ENCODE data around the gene PRKAR2A. TPM values are rescaled to one million over a fixed set of nuclear protein-coding genes. Genes with fewer than 3 reads are reported as not detected.

Gene PRKAR2A
- total RNA-seq, 4 donors from 2014 or later: 25.8 to 40.3 (median 33.2) TPM

DNA sequence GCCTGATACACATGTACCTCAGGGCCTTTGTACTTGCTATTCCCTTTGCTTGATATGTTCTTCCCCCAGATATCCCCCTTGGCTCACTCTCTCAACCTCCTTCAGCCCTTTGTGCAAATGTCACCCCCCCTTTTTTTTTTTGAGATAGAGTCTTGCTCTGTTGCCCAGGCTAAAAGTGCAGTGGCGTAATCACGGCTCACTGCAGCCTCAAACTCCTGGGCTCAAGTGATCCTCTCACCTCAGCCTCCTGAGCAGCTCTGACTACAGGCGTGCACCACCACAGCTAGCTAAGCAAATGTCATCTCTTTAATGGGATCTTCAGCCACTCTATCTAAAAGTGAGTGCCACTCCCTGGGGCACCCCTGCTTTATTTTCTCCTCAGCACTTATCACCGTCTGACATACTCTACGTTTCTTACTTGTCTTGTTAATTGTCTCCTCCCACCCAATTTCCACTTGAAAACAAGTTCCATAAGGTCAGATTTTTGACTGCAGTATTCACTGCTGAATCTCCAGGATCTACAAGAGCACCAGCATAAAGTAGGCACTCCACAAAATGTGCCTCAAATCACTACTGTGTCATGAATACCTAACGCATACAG is 145.3 kb downstream of the PRKAR2A start:
- TF ChIP-seq, protein P1, sequence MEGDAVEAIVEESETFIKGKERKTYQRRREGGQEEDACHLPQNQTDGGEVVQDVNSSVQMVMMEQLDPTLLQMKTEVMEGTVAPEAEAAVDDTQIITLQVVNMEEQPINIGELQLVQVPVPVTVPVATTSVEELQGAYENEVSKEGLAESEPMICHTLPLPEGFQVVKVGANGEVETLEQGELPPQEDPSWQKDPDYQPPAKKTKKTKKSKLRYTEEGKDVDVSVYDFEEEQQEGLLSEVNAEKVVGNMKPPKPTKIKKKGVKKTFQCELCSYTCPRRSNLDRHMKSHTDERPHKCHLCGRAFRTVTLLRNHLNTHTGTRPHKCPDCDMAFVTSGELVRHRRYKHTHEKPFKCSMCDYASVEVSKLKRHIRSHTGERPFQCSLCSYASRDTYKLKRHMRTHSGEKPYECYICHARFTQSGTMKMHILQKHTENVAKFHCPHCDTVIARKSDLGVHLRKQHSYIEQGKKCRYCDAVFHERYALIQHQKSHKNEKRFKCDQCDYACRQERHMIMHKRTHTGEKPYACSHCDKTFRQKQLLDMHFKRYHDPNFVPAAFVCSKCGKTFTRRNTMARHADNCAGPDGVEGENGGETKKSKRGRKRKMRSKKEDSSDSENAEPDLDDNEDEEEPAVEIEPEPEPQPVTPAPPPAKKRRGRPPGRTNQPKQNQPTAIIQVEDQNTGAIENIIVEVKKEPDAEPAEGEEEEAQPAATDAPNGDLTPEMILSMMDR (IDR thresholded peaks at IDR 0.05; ENCODE audit: low read depth): no peak

DNA sequence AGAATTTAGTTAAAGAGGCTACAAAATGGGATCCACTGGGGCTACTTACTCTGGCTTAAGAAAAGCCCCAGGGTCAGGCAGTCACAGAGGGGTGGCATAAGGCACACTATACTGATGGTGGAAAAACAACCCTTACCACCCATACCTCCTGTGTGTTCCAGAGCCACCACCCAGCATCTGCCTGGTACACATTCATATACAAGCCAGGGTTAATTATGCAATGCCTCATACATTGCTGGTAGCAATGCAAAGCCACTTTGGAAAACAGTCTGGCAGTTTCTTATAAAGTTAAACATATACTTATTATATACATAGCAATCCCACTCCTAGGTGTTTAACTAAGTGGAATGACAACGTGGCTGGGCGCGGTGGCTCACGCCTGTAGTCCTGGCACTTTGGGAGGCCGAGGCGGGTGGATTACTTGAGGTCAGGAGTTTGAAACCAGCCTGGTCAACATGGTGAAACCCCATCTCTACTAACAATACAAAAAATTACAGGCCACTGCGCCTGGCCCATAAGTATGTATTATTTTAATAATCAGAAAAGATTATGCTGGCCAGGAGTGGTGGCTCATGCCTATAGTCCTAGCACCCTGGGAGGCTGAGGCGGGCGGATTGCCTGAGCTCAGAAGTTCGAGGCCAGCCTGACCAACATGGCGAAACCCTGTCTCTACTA is 146.8 kb downstream of the PRKAR2A start:
- TF ChIP-seq, protein P1 (IDR thresholded peaks at IDR 0.05; ENCODE audit: low read depth): no peak

DNA sequence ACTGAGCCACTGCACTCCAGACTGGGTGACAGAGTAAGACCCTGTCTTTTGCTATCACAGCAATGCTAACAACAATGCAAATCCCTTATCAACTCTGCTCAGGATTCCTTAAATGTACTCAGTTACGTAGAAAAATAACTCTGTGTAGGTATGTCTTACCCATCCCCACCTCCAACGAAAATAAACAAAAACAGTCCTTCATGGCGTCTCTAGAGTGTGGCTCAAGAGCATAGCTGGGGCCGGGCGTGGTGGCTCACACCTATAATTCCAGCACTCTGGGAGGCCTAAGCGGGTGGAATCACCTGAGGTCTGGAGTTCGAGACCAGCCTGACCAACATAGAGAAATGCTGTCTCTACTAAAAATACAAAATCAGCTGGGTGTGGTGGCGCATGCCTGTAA is 148.8 kb downstream of the PRKAR2A start:
- TF ChIP-seq, protein P1 (IDR thresholded peaks at IDR 0.05; ENCODE audit: low read depth): no peak

DNA sequence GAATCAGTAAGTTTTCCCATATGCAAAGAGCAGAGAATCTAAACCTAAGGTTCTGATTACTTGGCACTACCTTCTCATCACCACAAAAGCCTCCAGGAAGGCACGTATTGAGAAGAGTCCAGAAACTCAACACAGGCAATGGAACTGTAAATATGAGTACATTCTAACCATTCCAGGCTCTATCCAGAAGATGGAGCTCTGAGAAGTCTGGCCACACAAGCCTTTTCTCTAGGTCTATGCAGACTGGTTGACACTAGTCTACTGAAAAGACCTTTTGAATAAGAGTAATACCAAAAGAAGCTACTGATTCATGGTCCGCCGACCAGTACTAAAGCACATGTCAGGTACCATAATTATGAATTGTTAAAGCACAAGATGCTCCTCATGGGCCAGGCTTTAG is 149.7 kb downstream of the PRKAR2A start:
- TF ChIP-seq, protein P1 (IDR thresholded peaks at IDR 0.05; ENCODE audit: low read depth): no peak

DNA sequence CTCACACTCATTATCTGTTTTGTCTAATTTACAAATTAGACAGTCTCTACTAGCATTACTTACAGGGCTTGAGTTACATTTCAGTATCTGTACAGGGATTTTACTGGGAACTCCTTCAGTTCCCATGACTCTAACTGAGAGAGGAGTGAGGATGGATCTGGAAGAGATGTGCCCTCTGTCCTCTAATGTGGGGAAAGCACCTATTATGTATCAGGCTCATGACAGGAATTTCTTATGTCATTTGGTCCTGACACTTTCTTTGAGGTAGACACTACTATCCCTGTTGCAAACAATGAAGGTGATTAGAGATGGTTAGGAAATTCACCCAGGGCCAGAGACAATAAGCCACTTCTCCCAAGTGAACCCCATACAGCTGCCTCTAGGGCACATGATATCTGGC is 151.1 kb downstream of the PRKAR2A start:
- TF ChIP-seq, protein P1 (IDR thresholded peaks at IDR 0.05; ENCODE audit: low read depth): no peak

Other genes starting within 250 kb of the PRKAR2A start
- 100 to 1,000 TPM in 3 of 4 donors, 10 to 100 TPM in 1; 95.2 to 358 (median 203) TPM for gene UQCRC1, start 238.2 kb downstream of the PRKAR2A start, total RNA-seq
- not detected for gene TMEM89, start 226.1 kb downstream of the PRKAR2A start, total RNA-seq
- 10 to 100 TPM in 3 of 4 donors, 1 to 10 TPM in 1; 4.2 to 18.9 (median 18.1) TPM for gene SLC26A6, start 212.4 kb downstream of the PRKAR2A start, total RNA-seq
- gene CELSR3, start 185.0 kb downstream of the PRKAR2A start, total RNA-seq: under 1 TPM; 0.33 to 0.75 (median 0.48) TPM
- 10 to 100 TPM; 20.5 to 49.2 (median 23.8) TPM for gene NCKIPSD, start 162.0 kb downstream of the PRKAR2A start, total RNA-seq
- 100 to 1,000 TPM in 2 of 4 donors, 10 to 100 TPM in 2; 70.3 to 106 (median 90.1) TPM for gene IP6K2, start 130.7 kb downstream of the PRKAR2A start, total RNA-seq
- 10 to 100 TPM; 28.8 to 58.4 (median 42.2) TPM for gene SLC25A20, start 51.0 kb upstream of the PRKAR2A start, total RNA-seq
- 100 to 1,000 TPM in 1 of 4 donors, 10 to 100 TPM in 3; 63.4 to 110 (median 80.2) TPM for gene ARIH2, start 71.0 kb upstream of the PRKAR2A start, total RNA-seq
- gene P4HTM, start 142.4 kb upstream of the PRKAR2A start, total RNA-seq: 10 to 100 TPM; 15.3 to 30.6 (median 26.0) TPM
- 10 to 100 TPM; 23.8 to 60.2 (median 56.0) TPM for gene WDR6, start 159.5 kb upstream of the PRKAR2A start, total RNA-seq
- 10 to 100 TPM; 10.6 to 43.3 (median 29.8) TPM for gene DALRD3, start 170.7 kb upstream of the PRKAR2A start, total RNA-seq
- 100 to 1,000 TPM in 3 of 4 donors, 10 to 100 TPM in 1; 95.4 to 179 (median 127) TPM for gene NDUFAF3, start 174.2 kb upstream of the PRKAR2A start, total RNA-seq
- gene IMPDH2, start 181.5 kb upstream of the PRKAR2A start, total RNA-seq: 100 to 1,000 TPM in 2 of 4 donors, 10 to 100 TPM in 2; 92.3 to 126 (median 105) TPM
- gene QRICH1, start 246.2 kb upstream of the PRKAR2A start, total RNA-seq: 10 to 100 TPM; 47.9 to 90.7 (median 76.5) TPM

Data from subcutaneous adipose tissue (tissue), 4 donors.